SHP77 (cell line): ENCODE data around the gene MPP3.

Source experiments
- DNase-seq, 2 experiments: peaks; one replicate each; lab custom pipeline; 2025; lab: John Stamatoyannopoulos, UW

The MPP3 gene

GRCh38 chr17:43772877-43773648, 59.9 kb downstream of the MPP3 start:
- no peak for DNase-seq

GRCh38 chr17:43771463-43771862, 61.5 kb downstream of the MPP3 start:
- DNase-seq, result no peak

- no peak for DNase-seq
Measured at GRCh38 chr17:43770957-43771356, 62.0 kb downstream of the MPP3 start.

- DNase-seq, result no peak
Measured at GRCh38 chr17:43769859-43770258, 63.1 kb downstream of the MPP3 start.

GRCh38 chr17:43769426-43769825, 63.5 kb downstream of the MPP3 start:
- DNase-seq, result no peak

GRCh38 chr17:43768943-43769342, 64.0 kb downstream of the MPP3 start:
- DNase-seq, result no peak

GRCh38 chr17:43768382-43768781, 64.6 kb downstream of the MPP3 start:
- no peak for DNase-seq

- no peak for DNase-seq
Measured at GRCh38 chr17:43767713-43768059, 65.3 kb downstream of the MPP3 start.

- no peak for DNase-seq
Measured at GRCh38 chr17:43767053-43767712, 65.8 kb downstream of the MPP3 start.

- peak; percentile 17 to 45 for DNase-seq
Measured at GRCh38 chr17:43766413-43767052, 66.4 kb downstream of the MPP3 start.

GRCh38 chr17:43760254-43760852, 72.6 kb downstream of the MPP3 start:
- DNase-seq, result peak; percentile 76 to 78

GRCh38 chr17:43759836-43760235, 73.1 kb downstream of the MPP3 start:
- DNase-seq, result no peak

GRCh38 chr17:43758497-43759174, 74.3 kb downstream of the MPP3 start, which contains the start of gene SOST:
TSS of gene SOST (minus strand) at chr17:43758791. CDS start at chr17:43758741, 50 bp downstream.
- no peak for DNase-seq

- no peak for DNase-seq
Measured at GRCh38 chr17:43758086-43758485, 74.9 kb downstream of the MPP3 start.

- no peak for DNase-seq
Measured at GRCh38 chr17:43757171-43757660, 75.7 kb downstream of the MPP3 start.

- DNase-seq, result no peak
Measured at GRCh38 chr17:43756201-43756600, 76.7 kb downstream of the MPP3 start.

- DNase-seq, result no peak
Measured at GRCh38 chr17:43755389-43755875, 77.5 kb downstream of the MPP3 start.

- no peak for DNase-seq
Measured at GRCh38 chr17:43754947-43755346, 78.0 kb downstream of the MPP3 start.

GRCh38 chr17:43753493-43754129, 79.3 kb downstream of the MPP3 start:
- DNase-seq, result no peak
